Measurements from ENCODE around the gene ZNF212. TPM values are rescaled to one million over a fixed set of nuclear protein-coding genes. Genes with fewer than 3 reads are reported as not detected.
A peak's percentile ranks its signal among the peaks of the same experiment; 100 is the strongest.

ZNF212 gene
- total RNA-seq, 1 donor from 2014 or later: 5.1 TPM

- no peak for DNase-seq (ENCODE audit: low spot score)
Observed at GRCh38 chr7:149252378-149252777, 12.9 kb downstream of the ZNF212 start.

DNA sequence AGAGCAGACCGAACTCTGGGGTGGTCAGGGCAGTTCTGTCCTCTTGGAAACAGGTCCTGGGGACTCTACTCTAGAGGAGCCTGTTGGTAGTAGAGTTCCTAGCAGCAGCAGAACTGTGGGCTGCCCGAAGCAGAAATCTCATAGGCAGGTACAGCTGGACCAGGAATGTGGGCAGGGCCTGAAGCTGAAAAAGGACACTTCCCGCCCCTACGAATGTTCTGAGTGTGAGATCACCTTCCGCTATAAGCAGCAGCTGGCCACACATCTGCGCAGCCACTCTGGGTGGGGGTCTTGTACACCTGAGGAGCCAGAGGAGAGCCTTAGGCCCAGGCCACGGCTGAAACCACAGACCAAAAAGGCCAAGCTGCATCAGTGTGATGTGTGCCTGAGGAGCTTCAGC, 14.2 kb downstream of the ZNF212 start:
- DNase-seq (ENCODE audit: low spot score): no peak

DNA sequence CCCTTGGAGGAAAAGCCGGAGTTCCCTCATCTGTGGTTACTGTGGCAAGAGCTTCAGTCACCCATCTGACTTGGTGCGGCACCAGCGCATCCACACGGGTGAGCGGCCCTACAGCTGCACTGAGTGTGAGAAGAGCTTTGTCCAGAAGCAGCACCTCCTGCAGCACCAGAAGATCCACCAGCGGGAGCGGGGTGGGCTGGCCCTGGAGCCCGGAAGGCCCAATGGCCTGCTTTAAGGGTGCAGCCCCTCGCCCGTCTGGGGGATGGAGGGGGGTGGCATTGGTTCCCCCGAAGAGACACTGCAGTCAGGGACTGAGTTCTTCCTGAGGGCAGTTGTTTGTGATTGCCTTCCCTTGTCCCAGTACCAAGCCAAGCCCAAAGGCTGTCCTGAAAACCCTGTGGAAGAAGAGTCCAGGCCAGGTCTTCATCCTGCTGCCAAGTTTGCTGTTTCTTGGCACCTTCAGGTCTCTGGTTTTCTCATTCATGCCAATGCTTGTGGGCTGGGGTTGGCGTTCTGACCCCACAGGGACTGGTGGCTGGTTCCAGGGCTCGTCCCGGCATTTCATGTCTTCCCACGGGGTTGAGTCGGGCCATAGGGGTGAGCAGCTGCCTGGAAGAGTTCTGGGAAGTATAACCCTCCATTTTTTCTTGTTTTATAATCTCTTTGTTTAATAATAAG, 14.9 kb downstream of the ZNF212 start:
- no peak for DNase-seq (ENCODE audit: low spot score)

DNA sequence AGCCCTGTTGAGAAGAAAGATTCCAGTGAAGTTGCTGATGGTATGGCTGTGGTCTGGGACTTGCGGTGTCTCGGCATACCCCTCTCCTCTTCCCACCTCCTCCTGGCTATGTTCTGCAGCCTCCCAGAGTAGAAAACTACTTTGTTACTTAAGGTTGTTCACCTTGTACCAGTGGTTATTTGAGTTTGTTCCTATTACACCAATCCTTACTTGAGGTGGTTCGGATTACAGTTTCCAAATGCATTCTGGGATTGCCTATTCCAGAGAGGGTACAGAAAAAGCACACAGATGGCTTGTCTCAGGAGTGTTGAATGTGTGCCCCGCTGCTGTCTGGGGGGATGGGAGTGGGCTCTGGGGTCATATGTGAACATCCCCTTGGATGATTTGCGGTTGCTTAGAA, 15.7 kb downstream of the ZNF212 start:
- DNase-seq (ENCODE audit: low spot score): no peak

GRCh38 chr7:149256568-149256967, 17.1 kb downstream of the ZNF212 start:
- DNase-seq (ENCODE audit: low spot score): no peak

- DNase-seq (ENCODE audit: low spot score): no peak
Observed at GRCh38 chr7:149257146-149257545, 17.7 kb downstream of the ZNF212 start.

DNA sequence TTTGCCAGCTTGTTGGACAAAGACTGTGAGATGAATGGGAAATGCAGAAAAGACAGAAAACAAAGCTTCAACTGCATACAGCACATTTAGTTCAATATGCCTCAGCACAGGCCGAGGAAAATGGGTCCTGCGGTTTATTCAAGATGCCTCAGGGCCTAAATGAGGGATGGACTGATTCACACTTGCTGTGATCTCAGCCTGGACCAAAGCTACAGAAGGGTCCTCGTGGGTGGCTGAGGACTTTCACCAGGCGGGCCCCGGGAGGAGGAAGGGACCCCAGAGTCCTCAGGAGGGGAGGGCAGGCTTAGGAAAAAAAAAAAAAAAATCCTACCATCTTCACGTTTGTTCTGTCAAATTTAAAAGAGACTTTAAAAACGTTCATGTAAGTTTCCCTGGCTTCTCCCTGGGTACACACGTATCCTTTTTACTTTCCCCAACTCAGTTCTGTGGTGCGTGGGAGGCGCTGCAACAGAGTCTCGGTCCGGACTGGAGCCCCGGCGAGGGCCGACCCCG, 21.9 kb downstream of the ZNF212 start:
- no peak for DNase-seq (ENCODE audit: low spot score)

DNA sequence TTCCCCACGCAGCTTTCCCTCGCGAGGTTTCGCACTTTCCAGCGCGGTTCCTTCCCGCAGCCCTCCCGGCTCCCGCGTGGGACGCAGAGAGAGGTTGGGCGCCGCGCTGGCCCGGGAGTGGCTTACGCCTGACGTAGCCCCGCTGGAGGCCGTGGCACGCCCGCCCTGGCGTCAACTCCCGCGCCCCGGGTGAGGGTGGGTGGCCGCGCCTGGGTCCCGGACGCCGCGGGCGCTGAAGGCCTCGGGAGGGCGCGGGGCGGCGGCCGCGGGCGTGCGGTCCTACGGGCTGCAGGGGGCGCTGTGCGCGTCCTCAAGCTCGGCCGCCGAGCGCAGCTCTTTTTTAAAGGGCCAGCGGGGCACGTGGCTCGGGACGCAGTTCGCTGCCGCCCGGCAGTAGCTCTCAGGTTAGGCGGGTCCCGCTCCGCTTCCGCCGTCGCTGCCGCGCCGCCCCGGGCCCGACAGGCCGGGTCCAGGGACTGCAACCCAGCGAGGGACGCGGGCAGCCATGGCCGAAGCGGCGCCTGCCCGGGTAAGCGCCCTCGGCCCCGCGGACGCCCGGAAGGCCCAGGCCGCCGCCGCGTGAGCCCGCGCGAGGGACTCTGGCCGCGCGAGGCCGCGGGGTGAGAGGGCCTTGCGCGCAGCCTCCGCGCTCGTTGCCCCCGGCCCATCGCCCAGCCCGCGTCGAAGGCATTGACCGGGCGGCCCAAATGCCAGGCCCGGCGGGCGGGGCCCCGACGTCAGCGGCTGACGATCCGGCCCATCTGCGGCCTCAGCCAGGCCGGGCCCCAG, 22.6 kb downstream of the ZNF212 start, which contains the start of gene ZNF783:
ZNF783 (plus strand) TSS at position 368 of the 789 bp plus-strand sequence; CDS start at position 506, 138 bp downstream.
- peak; percentile 95 for DNase-seq (ENCODE audit: low spot score)

DNA sequence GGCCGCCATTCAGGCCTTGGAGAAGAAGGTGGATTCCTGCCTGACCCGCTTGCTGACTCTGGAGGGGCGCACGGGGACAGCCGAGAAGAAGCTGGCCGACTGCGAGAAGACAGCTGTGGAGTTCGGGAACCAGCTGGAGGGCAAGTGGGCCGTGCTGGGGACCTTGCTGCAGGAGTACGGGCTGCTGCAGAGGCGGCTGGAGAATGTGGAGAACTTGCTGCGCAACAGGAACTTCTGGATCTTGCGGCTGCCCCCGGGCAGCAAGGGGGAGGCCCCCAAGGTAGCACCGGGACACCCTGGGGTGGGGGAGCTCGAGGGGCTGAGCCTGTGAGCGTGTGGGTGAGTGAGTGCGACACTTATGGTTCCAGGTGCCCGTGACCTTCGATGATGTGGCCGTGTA, 27.0 kb downstream of the ZNF212 start:
- DNase-seq (ENCODE audit: low spot score): no peak

- DNase-seq (ENCODE audit: low spot score): no peak
Observed at GRCh38 chr7:149267733-149268132, 28.3 kb downstream of the ZNF212 start.

GRCh38 chr7:149274424-149274823, 35.0 kb downstream of the ZNF212 start:
- peak; percentile 65 for DNase-seq (ENCODE audit: low spot score)

DNA sequence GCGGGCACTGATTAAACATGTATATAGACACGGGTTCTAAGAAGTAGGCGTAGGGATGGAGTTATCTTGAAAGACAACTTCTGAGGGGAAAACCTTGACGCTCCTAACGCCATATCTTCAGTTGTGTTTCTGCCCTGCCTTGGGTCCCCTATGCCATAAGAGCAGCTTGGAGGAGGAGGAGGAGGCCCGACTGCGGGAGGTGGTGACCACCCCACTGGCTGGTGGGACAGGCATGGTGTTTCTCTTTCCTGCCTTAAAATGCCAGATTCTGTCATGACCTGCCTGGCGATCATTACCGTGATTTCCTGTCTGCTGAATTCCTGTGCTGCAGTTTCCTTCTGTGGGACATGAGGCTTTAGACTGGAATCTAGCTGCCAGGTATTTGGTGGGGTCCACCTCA, 38.4 kb downstream of the ZNF212 start:
- peak; percentile 57 for DNase-seq (ENCODE audit: low spot score)

DNA sequence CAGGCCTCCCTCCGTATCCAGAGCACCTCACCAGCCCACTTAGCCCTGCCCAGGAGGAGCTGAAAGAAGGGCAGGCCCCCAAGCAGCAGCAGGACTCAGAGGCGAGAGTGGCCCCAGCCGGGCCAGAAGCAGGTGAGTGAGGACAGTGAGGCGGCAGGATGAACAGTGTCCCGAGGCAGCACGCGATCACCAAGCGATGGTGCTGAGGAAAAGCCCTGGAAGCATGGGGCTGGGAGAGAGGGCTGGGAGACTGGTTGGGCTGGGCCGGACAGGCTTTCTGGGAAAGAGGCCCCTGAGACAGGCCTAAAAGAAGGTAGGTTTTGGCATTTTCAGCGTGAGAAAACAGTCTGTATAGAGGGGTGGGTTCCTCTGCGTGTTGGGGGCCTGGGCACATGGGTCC, 38.9 kb downstream of the ZNF212 start:
- peak; percentile 79 for DNase-seq (ENCODE audit: low spot score)

DNA sequence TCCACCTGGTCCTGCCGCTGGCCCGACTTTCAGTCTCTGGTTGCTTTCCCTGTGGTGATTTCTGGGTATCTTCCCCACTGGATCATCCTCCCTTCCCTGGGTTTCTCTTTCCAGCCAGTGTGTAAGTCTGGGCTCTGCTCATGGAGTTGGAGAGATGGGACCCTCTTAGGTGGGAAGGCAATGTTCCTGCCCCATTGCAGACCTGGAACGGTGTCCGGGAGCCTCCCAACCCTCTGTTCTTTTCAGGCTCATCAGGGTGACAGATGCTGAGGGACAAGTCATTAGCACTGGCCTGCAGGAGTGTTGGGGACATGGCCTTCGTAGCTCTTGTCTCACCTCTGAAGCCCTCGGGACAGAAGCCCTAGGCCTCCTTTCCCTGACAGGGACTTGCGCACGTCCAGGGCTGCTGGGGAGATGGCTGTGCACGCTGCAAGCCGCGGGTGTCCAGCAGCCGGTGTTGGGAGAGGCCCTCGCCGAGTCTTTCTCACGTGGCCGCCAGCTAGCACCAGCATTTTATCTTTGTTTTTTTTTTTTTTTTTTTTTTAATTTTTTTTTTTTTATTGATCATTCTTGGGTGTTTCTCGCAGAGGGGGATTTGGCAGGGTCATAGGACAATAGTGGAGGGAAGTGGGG, 39.8 kb downstream of the ZNF212 start:
- peak; percentile 47 for DNase-seq (ENCODE audit: low spot score)

DNA sequence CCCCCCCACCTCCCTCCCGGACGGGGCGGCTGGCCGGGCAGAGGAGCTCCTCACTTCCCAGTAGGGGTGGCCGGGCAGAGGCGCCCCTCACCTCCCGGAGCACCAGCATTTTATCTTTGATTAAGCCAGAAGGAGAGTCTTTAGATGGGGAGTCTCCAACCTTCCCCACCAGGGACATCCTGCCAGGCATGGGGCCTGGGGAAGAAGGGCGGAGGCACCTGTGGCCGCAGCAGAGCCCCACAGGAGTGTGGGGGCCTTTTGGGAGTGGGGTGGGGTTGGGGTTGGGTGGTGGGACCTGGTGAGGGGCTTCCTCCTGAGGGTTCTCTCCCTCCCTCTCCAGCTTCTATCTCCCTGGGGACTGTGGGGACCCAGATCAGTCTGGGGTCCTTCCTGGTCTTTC, 40.7 kb downstream of the ZNF212 start:
- peak; percentile 16 for DNase-seq (ENCODE audit: low spot score)

GRCh38 chr7:149280661-149281507, 41.4 kb downstream of the ZNF212 start:
- peak; percentile 71 for DNase-seq (ENCODE audit: low spot score)

DNA sequence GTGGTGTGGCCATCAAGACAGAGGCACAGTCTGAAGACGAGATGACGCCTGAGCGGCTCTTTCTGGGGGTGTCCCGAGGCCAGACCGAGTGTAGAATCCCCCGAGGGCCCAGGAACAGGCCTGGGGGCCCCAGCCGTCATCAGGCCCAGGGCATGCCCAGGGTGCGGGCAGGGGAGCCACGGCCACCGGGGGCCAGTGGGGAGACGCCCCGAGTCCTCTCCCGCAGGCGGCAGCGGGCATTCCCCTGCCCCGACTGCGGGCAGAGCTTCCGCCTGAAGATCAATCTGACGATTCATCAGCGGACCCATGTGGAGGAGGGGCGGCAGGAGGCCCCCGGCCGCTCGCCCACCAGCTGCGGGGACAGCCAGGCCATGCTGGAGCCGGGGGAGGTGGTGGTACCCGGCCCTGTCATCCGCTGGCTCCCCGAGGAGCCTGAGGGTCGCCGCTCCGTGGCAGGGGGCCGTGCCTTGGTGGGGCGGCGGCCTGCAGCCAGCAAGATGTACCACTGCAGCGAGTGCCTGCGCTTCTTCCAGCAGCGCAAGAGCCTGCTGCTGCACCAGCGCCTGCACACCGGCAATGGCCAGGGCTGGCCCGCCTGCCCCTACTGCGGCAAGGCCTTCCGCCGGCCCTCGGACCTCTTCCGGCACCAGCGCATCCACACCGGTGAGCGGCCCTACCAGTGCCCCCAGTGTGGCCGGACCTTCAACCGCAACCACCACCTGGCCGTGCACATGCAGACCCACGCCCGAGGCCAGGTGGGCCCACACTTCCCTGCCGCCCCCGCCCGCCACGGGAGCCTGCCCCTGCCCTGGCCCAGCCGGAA, 42.3 kb downstream of the ZNF212 start:
- peak; percentile 88 for DNase-seq (ENCODE audit: low spot score)

GRCh38 chr7:149282331-149282655, 42.8 kb downstream of the ZNF212 start:
- peak; percentile 41 for DNase-seq (ENCODE audit: low spot score)

- DNase-seq (ENCODE audit: low spot score): peak; percentile 73
Observed at GRCh38 chr7:149283321-149283720, 43.9 kb downstream of the ZNF212 start.

DNA sequence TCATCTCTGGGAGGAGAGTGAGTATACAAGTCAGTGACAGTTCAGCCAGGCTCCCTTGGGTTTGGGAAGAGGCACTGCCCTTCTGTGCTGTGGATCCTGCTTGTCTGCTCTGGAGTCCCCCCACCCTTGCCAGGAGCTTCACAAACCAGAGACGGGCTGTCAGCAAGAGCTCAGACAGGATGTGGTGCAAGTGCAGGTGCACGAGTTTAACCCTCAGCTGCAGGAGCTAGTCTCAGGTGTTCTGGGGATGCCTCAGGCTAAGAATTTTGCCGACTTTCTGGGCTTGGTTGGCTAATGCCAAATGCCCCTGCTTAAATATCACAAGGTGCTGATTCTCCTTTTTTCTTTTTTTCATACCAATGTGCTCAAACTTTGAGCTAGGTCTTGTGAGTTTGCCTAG, 44.9 kb downstream of the ZNF212 start:
- DNase-seq (ENCODE audit: low spot score): peak; percentile 55
